K562 (cell line): ENCODE measurements around the gene CADM2.

Source experiments
- E2F5 ChIP-seq: sonication (generic); formaldehyde crosslinking; IDR thresholded peaks from 2 replicates; pipeline ENCODE4 v1.8.0; 2022; ENCODE audit warnings: mild to moderate bottlenecking, missing genetic modification reagents
- ETV6 ChIP-seq, 3 experiments: fragments of 150-350 bp in 1 of 3; sonication (generic) in 1 of 3; formaldehyde crosslinking in 1 of 3; IDR thresholded peaks; 2 replicates each; pipeline versions ENCODE4 v1.6.1 to v1.8.0; 2014 to 2022; ENCODE audit warnings: borderline replicate concordance in 2 of 3, low read depth in 2 of 3, antibody characterized with exemption in 1 of 3, low read length in 1 of 3, mild to moderate bottlenecking in 1 of 3, missing genetic modification reagents in 1 of 3
- HDAC2 ChIP-seq: fragments of 450-650 bp; IDR thresholded peaks from 2 replicates; pipeline ENCODE4 v1.6.1; 2016; ENCODE audit warnings: mild to moderate bottlenecking
- HDAC6 ChIP-seq: IDR thresholded peaks from 2 replicates; pipeline ENCODE4 v1.6.1; 2012; ENCODE audit warnings: low read depth, mild to moderate bottlenecking, control low read depth, inconsistent platforms, low read length, moderate library complexity
- IRF2 ChIP-seq: sonication (generic); formaldehyde crosslinking; IDR thresholded peaks from 2 replicates; pipeline ENCODE4 v1.8.1; 2022; ENCODE audit warnings: mild to moderate bottlenecking, missing genetic modification reagents
- KAT8 ChIP-seq: fragments of 450-650 bp; IDR thresholded peaks from 2 replicates; pipeline ENCODE4 v1.6.1; 2016; ENCODE audit warnings: low read depth, mild to moderate bottlenecking
- TBP ChIP-seq: optimal IDR thresholded peaks from 2 replicates; pipeline ENCODE3; 2011; ENCODE audit warnings: low read depth, low read length, improper control_type of control experiment

DNA sequence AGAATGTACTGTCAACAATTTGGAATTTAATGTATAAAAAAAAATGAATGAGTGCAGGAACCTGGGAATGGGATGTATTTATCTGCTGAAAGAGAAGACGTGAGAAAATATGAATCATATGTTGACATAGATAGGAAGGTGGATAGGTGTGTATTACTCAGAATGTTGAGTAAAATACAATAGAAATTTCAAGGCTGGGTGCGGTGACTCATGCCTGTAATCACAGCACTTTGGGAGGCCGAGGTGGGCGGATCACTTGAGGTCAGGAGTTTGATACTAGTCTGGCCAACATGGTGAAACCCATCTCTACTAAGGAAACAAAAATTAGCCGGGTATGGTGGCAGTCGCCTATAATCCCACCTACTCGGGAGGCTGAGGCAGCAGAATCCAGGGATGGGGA lies 202.8 kb downstream of the CADM2 start:
- TF ChIP-seq TBP (no peak), KAT8 (no peak), HDAC2 (no peak), IRF2 (no peak), ETV6 (IDR thresholded peaks at IDR 0.05; ENCODE audit: borderline replicate concordance in 1 of 2, low read depth in 2 of 2, low read length in 1 of 2) (no peak), ETV6 (CRISPR knock-in tag; IDR thresholded peaks at IDR 0.05; ENCODE audit: borderline replicate concordance) (no peak), HDAC6 (no peak), E2F5 (CRISPR knock-in tag) (no peak)
